Measurements from ENCODE around the gene SOX9. TPM values are rescaled to one million over a fixed set of nuclear protein-coding genes. Genes with fewer than 3 reads are reported as not detected.

SOX9 gene
- total RNA-seq, 1 experiment from 2014 or later = 1.3 TPM

- Histone ChIP-seq H3K79me1 (ENCODE audit: insufficient read depth, low read depth, low read length, poor library complexity, severe bottlenecking) (no peaks in the 10 kb centered on the region), H3K9me3 (ENCODE audit: control insufficient read depth, low read depth, low read length) (no peaks in the 10 kb centered on the region), H3K27me3 (ENCODE audit: insufficient read depth, low read length) (no peaks in the 10 kb centered on the region), H3K9ac (ENCODE audit: extremely low read depth, insufficient read length, low read length) (no peak overlapping the region), H4K91ac (ENCODE audit: insufficient read length, low read depth, low read length) (no peak overlapping the region), H3K79me2 (ENCODE audit: insufficient read depth, low read length) (no peaks in the 10 kb centered on the region), H2AK5ac (ENCODE audit: insufficient read length, low read length) (no peak overlapping the region), H4K20me1 (ENCODE audit: control insufficient read depth, insufficient read depth, insufficient read length) (no peaks in the 10 kb centered on the region), H2BK20ac (ENCODE audit: low read depth, low read length, poor library complexity, severe bottlenecking) (no peak overlapping the region), H3K18ac (ENCODE audit: insufficient read length, low read depth, low read length) (no peak overlapping the region), H3K23ac (ENCODE audit: insufficient read length, low read depth, low read length) (no peak overlapping the region), H3T11ph (ENCODE audit: low read length) (no peak overlapping the region), H2BK120ac (ENCODE audit: low read depth, low read length, poor library complexity, severe bottlenecking) (no peak overlapping the region), H3K4me1 (ENCODE audit: insufficient read depth, low read length) (peaks cover 6% of the 10 kb centered on the region; the same call in 1 of the 2 replicates), H2BK5ac (ENCODE audit: insufficient read length, low read length) (no peak overlapping the region), H3K14ac (ENCODE audit: insufficient read depth, low read length) (no peak overlapping the region), H3K4me2 (ENCODE audit: insufficient read depth, insufficient read length, low read length) (no peak overlapping the region), H2BK15ac (ENCODE audit: low read depth, low read length) (no peak overlapping the region), H3K23me2 (ENCODE audit: insufficient read length, low read depth, low read length, poor library complexity, severe bottlenecking) (peaks cover 3% of the 10 kb centered on the region), H3K56ac (ENCODE audit: insufficient read length, low read depth, low read length) (no peak overlapping the region), H3K27ac (ENCODE audit: insufficient read length, low read depth, low read length) (no peak overlapping the region), H4K8ac (replicated peaks; ENCODE audit: insufficient read length, low read depth, low read length) (no peak overlapping the region), H2AFZ (ENCODE audit: low read length) (no peak overlapping the region), H3K4ac (ENCODE audit: low read depth, low read length) (no peak overlapping the region), H4K5ac (ENCODE audit: insufficient read length, low read depth, low read length) (no peak overlapping the region), H2BK12ac (ENCODE audit: insufficient read length, low read depth, low read length) (no peak overlapping the region)
- H3K4me3 Mint-ChIP-seq = no peak overlapping the region
- H3K27me3 Mint-ChIP-seq (ENCODE audit: low read depth) = no peaks in the 10 kb centered on the region; the same call in 1 of the 2 replicates
- no peaks in the 10 kb centered on the region for H3K9me3 Mint-ChIP-seq
- H3K27ac Mint-ChIP-seq = peak overlapping the region in 1 of 3 experiments; percentile 78; a peak in 1 of 7 replicates
- TF ChIP-seq CTCF (conservative IDR thresholded peaks at IDR 0.05) = no peak
- H3K4me1 Mint-ChIP-seq = peaks cover 35 to 47% of the 10 kb centered on the region in 2 experiments
- no peak for DNase-seq
- H3K36me3 Mint-ChIP-seq (ENCODE audit: insufficient read depth in 1 of 3, low read depth in 3 of 3) = no peaks in the 10 kb centered on the region
- WGBS (ENCODE audit: extremely low coverage, insufficient read length, low lambda C conversion rate) = no CpG with 5 or more reads among the region's 4 CpGs
Observed at GRCh38 chr17:72175263-72175662, 54.4 kb downstream of the SOX9 start.
